ENCODE measurements around the gene PPARA.
"Not testable (repeated sequence)": the region's sequence is repeated elsewhere in the genome, so short reads cannot be mapped to it uniquely, and the experiment has no call there.

Gene PPARA

GRCh38 chr22:46165977-46166376, 15.7 kb downstream of the PPARA start:
- no peak for DNase-seq (ENCODE audit: low read depth in 1 of 2, low spot score in 1 of 2)

- DNase-seq (ENCODE audit: low read depth in 1 of 2, low spot score in 1 of 2) = no peak
These were observed 19.3 kb downstream of the PPARA start for GRCh38 chr22:46169628-46170027.

GRCh38 chr22:46171940-46172339, 21.6 kb downstream of the PPARA start:
- DNase-seq (ENCODE audit: low read depth in 1 of 2, low spot score in 1 of 2) = no peak

GRCh38 chr22:46172522-46173110, 22.3 kb downstream of the PPARA start:
- DNase-seq (ENCODE audit: low read depth in 1 of 2, low spot score in 1 of 2) = no peak

- DNase-seq (ENCODE audit: low read depth in 1 of 2, low spot score in 1 of 2) = no peak
These were observed 22.8 kb downstream of the PPARA start for GRCh38 chr22:46173152-46173551.

- no peak for DNase-seq (ENCODE audit: low read depth in 1 of 2, low spot score in 1 of 2)
These were observed 25.3 kb downstream of the PPARA start for GRCh38 chr22:46175631-46176030.

GRCh38 chr22:46176508-46177003, 26.2 kb downstream of the PPARA start:
- no peak for DNase-seq (ENCODE audit: low read depth in 1 of 2, low spot score in 1 of 2)

- DNase-seq (ENCODE audit: low read depth in 1 of 2, low spot score in 1 of 2) = no peak
These were observed 28.6 kb downstream of the PPARA start for GRCh38 chr22:46178755-46179505.

- DNase-seq (ENCODE audit: low read depth in 1 of 2, low spot score in 1 of 2) = no peak
These were observed 29.4 kb downstream of the PPARA start for GRCh38 chr22:46179748-46180147.

GRCh38 chr22:46180370-46181137, 30.2 kb downstream of the PPARA start:
- DNase-seq (ENCODE audit: low read depth in 1 of 2, low spot score in 1 of 2) = no peak

GRCh38 chr22:46183733-46184132, 33.4 kb downstream of the PPARA start:
- no peak for DNase-seq (ENCODE audit: low read depth in 1 of 2, low spot score in 1 of 2)

GRCh38 chr22:46185283-46185682, 35.0 kb downstream of the PPARA start:
- no peak for DNase-seq (ENCODE audit: low read depth in 1 of 2, low spot score in 1 of 2)

GRCh38 chr22:46187862-46188261, 37.5 kb downstream of the PPARA start:
- DNase-seq (ENCODE audit: low read depth in 1 of 2, low spot score in 1 of 2) = no peak

GRCh38 chr22:46192210-46192993, 42.1 kb downstream of the PPARA start:
- DNase-seq (ENCODE audit: low read depth in 1 of 2, low spot score in 1 of 2) = no peak

GRCh38 chr22:46193898-46194310, 43.6 kb downstream of the PPARA start:
- no peak for DNase-seq (ENCODE audit: low read depth in 1 of 2, low spot score in 1 of 2)

- DNase-seq (ENCODE audit: low read depth in 1 of 2, low spot score in 1 of 2) = no peak
These were observed 45.3 kb downstream of the PPARA start for GRCh38 chr22:46195487-46196165.

GRCh38 chr22:46196278-46196677, 46.0 kb downstream of the PPARA start:
- DNase-seq (ENCODE audit: low read depth in 1 of 2, low spot score in 1 of 2) = no peak

- no peak for DNase-seq (ENCODE audit: low read depth in 1 of 2, low spot score in 1 of 2)
These were observed 47.9 kb downstream of the PPARA start for GRCh38 chr22:46198274-46198673.

GRCh38 chr22:46198806-46199205, 48.5 kb downstream of the PPARA start:
- not testable (repeated sequence) for DNase-seq (ENCODE audit: low read depth in 1 of 2, low spot score in 1 of 2)

GRCh38 chr22:46201059-46201757, 50.9 kb downstream of the PPARA start:
- DNase-seq (ENCODE audit: low read depth in 1 of 2, low spot score in 1 of 2) = no peak
